Gastrocnemius medialis (tissue), 4 donors: ENCODE data around the gene GDF7. TPM values are rescaled to one million over a fixed set of nuclear protein-coding genes. Genes with fewer than 3 reads are reported as not detected.

Experiments
- ATAC-seq, 2 donors: fragments of 150-250 bp; one replicate each; pipeline ENCODE4 v1.9.1; 2016
- DNase-seq, 2 donors: peaks; one replicate each; pipeline ENCODE4 v3.0.0-alpha.2; 2019
- H3K27ac ChIP-seq, 4 donors: fragments of 200-600 bp; sonication (generic); 1 replicate in 1 of 4; 2 replicates in 3 of 4; pipeline ENCODE4 v1.5.1; 2016 to 2018; ENCODE audit warnings: mild to moderate bottlenecking in 2 of 4, moderate library complexity in 1 of 4
- H3K27me3 ChIP-seq, 3 donors: fragments of 200-600 bp; sonication (generic) in 2 of 3; 1 replicate in 1 of 3; 2 replicates in 2 of 3; pipeline versions ENCODE4 v1.5.1 to v1.6.0; 2016 to 2019; ENCODE audit warnings: mild to moderate bottlenecking in 1 of 3, moderate library complexity in 1 of 3
- H3K36me3 ChIP-seq, 2 donors: fragments of 200-600 bp; sonication (generic) in 1 of 2; one replicate each; pipeline ENCODE4 v1.5.1; 2017 to 2018
- H3K4me1 ChIP-seq, 2 donors: fragments of 200-600 bp; sonication (generic) in 1 of 2; one replicate each; pipeline ENCODE4 v1.5.1; 2016 to 2017; ENCODE audit warnings: mild to moderate bottlenecking in 2 of 2
- H3K4me3 ChIP-seq, 4 donors: fragments of 200-600 bp; sonication (generic) in 3 of 4; 1 replicate in 1 of 4; 2 replicates in 3 of 4; pipeline ENCODE4 v1.5.1; 2016 to 2019; ENCODE audit warnings: mild to moderate bottlenecking in 2 of 4
- H3K9me3 ChIP-seq, 3 donors: fragments of 200-600 bp; sonication (generic) in 2 of 3; 1 replicate in 1 of 3; 2 replicates in 2 of 3; pipeline ENCODE4 v1.5.1; 2016 to 2019
- POLR2A ChIP-seq, 2 donors: fragments of 450-650 bp; IDR thresholded peaks; one replicate each; pipeline ENCODE4 v1.6.1; 2017; ENCODE audit warnings: antibody characterized with exemption in 2 of 2, mild to moderate bottlenecking in 2 of 2, moderate library complexity in 2 of 2
- in situ Hi-C, 4 donors: fragments of 200-750 bp; cut with MboI; loops; one replicate each; pipeline versions ENCODE4 v1.15.0 to v1.8.0; 2017; ENCODE audit warnings: low sequenced_read_pairs in 4 of 4
- intact Hi-C: fragments of 100-400 bp; cut with DNase I; formaldehyde crosslinking; loops from one replicate; pipeline ENCODE4 v1.15.1; 2023; ENCODE audit warnings: low total_unique reads
- total RNA-seq, 4 donors: library from RNA; depleted of rRNA; stranded (reverse); fragments of >200 nt; gene quantifications; one replicate each; pipeline versions ENCODE4 v1.1.0 to v1.2.3, GENCODE V29; 2016
- TF ChIP-seq, protein P1 (sequence below), 5 experiments: fragments of 450-650 bp in 3 of 5; fragments of 200-600 bp in 2 of 5; sonication (generic) in 2 of 5; IDR thresholded peaks in 4 of 5; conservative IDR thresholded peaks in 1 of 5; 1 replicate in 4 of 5; 2 replicates in 1 of 5; pipeline ENCODE4 v1.5.1; 2016 to 2019; ENCODE audit warnings: antibody characterized with exemption in 5 of 5, mild to moderate bottlenecking in 3 of 5, moderate library complexity in 3 of 5

GDF7 gene
- total RNA-seq, 4 donors from 2014 or later, result 0.02 to 0.10 (median 0.07) TPM; not detected in 1

DNA sequence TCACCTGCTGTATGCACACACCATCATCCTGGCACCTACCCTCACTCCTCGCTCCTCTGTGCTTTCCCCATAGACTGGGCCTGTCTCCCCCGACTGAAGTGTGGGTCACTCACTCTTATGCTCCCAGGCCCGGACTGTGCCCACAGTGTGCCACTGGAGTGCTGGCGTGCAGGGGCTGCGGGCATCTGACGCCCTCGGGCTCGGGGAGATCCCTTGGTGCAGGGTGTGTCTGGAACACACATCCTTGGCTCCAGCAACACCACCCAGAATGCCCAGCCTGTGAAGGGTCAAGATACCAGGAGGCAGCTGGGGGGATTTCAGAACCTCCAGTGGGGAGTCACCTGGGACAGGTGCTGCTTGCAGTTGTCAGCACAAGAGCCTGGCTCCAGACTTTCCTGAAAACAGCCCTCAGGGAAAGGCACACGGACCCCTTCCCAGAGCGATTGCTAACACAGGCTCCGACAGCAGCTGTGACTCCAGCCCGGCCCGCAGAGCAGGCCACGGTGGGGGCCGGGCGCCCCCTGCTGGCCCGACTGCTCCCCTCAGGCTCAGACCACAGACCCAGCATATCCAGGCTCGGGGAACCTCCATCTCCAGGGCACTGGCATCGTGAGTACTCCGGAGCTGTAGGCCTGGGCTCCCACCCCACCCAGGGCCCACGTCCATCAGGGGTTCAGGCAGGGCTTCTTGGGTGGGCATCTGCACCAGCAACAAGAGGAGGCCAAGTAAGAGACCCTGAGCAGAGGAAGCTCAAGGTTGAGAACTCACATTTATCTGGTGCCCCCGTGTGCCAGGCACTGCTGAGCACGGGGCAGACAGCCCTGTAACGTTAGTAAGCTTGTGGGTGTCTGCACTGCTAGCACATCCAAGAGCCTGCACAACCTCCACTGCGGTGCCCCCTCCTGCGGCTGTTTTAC, 24.6 kb upstream of the GDF7 start:
- intact Hi-C loops (loop anchor here (1.0 to 5.0 kb wide), 3 partner anchors 199 to 263 kb away; no protein-coding TSS in a partner anchor), in situ Hi-C loops (loop anchor here in 3 of 4 donors (5.0 to 25.0 kb wide), 3 partner anchors 200 to 580 kb away; partner anchors contain the start of genes LAPTM4A (in 1 of the 3) and PUM2 (in 1 of the 3))
- TF ChIP-seq POLR2A (IDR thresholded peaks at IDR 0.05), result no peak
- TF ChIP-seq, protein P1, sequence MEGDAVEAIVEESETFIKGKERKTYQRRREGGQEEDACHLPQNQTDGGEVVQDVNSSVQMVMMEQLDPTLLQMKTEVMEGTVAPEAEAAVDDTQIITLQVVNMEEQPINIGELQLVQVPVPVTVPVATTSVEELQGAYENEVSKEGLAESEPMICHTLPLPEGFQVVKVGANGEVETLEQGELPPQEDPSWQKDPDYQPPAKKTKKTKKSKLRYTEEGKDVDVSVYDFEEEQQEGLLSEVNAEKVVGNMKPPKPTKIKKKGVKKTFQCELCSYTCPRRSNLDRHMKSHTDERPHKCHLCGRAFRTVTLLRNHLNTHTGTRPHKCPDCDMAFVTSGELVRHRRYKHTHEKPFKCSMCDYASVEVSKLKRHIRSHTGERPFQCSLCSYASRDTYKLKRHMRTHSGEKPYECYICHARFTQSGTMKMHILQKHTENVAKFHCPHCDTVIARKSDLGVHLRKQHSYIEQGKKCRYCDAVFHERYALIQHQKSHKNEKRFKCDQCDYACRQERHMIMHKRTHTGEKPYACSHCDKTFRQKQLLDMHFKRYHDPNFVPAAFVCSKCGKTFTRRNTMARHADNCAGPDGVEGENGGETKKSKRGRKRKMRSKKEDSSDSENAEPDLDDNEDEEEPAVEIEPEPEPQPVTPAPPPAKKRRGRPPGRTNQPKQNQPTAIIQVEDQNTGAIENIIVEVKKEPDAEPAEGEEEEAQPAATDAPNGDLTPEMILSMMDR (IDR thresholded peaks at IDR 0.05 in 4 of 5, conservative IDR thresholded peaks at IDR 0.05 in 1 of 5), result peak; percentile 88 to 99 (median 97)
- Histone ChIP-seq H3K27ac (peak overlapping the region in 3 of 4 donors; percentile 29 to 52 (median 42)), H3K36me3 (peaks cover 0 to 30% of the 10 kb centered on the region in 2 donors), H3K9me3 (no peaks in the 10 kb centered on the region), H3K4me1 (peaks cover 0 to 14% of the 10 kb centered on the region in 2 donors), H3K27me3 (no peaks in the 10 kb centered on the region), H3K4me3 (no peak overlapping the region)
- DNase-seq, result peak; percentile 56 to 75
- peak; percentile 84 to 89 for ATAC-seq

DNA sequence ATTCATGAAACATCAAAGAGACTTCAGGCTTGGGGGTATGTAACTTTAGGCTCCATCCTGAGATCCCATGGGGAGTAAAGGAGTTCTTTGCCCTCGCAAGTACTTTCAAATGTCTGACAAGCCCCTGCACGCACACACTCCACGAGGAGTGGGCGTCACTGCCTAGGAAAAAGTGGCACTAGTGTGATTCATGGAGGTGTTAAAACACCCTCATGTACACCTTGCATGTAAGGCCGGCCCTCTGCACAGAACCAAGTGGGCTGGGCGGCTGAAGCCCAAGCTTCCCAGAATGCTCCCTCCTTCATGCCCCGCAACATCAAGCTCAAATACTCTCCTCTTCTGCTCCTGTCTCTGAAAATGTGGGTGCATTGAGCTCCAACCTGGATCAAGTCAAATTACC, 23.9 kb upstream of the GDF7 start:
- in situ Hi-C loops, result loop anchor here in 3 of 4 donors (5.0 to 25.0 kb wide), 3 partner anchors 201 to 581 kb away; partner anchors contain the start of genes LAPTM4A (in 1 of the 3) and PUM2 (in 1 of the 3)
- no peak for DNase-seq

DNA sequence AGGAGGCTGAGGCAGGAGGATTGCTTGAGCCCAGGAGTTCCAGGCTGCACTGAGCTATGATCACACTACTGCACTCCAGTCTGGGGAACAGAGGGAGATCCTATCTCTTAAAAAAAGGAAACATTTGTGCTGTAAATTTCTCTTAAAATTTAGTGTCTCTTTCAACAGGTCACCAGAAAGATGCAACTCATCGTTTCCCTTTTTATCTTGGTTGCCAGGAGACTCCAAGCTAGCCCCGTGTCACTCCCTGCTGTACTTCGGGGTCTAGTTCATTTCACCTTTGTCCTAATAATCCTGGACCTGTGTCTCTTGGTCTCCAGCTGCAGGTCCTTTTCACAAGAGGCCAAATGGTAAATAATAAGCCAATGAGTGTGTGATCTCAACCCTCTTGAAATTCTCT, 23.1 kb upstream of the GDF7 start:
- Histone ChIP-seq H3K9me3 (no peaks in the 10 kb centered on the region), H3K36me3 (peaks cover 0 to 20% of the 10 kb centered on the region in 2 donors), H3K27ac (no peak overlapping the region), H3K4me1 (peaks cover 0 to 14% of the 10 kb centered on the region in 2 donors), H3K27me3 (no peaks in the 10 kb centered on the region), H3K4me3 (no peak overlapping the region)
- TF ChIP-seq, protein P1 (IDR thresholded peaks at IDR 0.05 in 4 of 5, conservative IDR thresholded peaks at IDR 0.05 in 1 of 5), result no peak
- no peak for TF ChIP-seq POLR2A (IDR thresholded peaks at IDR 0.05)
- DNase-seq (no peak), ATAC-seq (no peak)
- intact Hi-C loops (loop anchor here (5.0 kb wide), 1 partner anchor 247 kb away; no protein-coding TSS in a partner anchor), in situ Hi-C loops (loop anchor here in 3 of 4 donors (5.0 to 25.0 kb wide), 3 partner anchors 202 to 582 kb away; partner anchors contain the start of genes LAPTM4A (in 1 of the 3) and PUM2 (in 1 of the 3))

More for the DNA sequence above, 23.9 kb upstream of the GDF7 start:
- TF ChIP-seq, protein P1 (IDR thresholded peaks at IDR 0.05 in 4 of 5, conservative IDR thresholded peaks at IDR 0.05 in 1 of 5), result no peak
- no peak for TF ChIP-seq POLR2A (IDR thresholded peaks at IDR 0.05)
- Histone ChIP-seq H3K4me3 (no peak overlapping the region), H3K36me3 (peaks cover 0 to 23% of the 10 kb centered on the region in 2 donors), H3K27me3 (no peaks in the 10 kb centered on the region), H3K4me1 (peaks cover 0 to 14% of the 10 kb centered on the region in 2 donors), H3K9me3 (no peaks in the 10 kb centered on the region), H3K27ac (no peak overlapping the region)
- ATAC-seq, result no peak
- intact Hi-C loops, result loop anchor here (5.0 kb wide), 1 partner anchor 246 kb away; no protein-coding TSS in a partner anchor

DNA sequence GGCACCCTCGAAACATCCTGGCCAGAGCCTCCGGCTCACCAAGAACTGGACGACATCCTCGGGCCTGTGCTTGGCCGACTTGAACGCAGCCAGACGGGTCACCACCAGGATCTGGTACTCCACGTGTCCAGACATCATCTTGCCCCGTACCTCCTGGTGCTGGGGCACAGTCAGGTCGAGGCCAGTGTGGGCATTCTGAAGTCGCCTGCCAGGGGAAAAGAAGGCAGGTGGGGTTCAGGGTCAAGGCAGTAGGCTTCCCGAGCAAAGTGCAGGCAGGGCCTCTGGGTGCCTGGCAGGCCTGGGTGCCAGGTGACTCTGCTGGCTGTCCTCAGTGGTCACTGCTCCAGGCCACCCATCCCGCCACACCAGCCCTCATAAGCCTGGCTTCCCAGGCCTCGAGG, 21.6 kb upstream of the GDF7 start:
- no peaks in the 10 kb centered on the region for H3K27me3 ChIP-seq
- no peak overlapping the region for H3K4me3 ChIP-seq
- ATAC-seq (no peak), DNase-seq (no peak)
- intact Hi-C loops, result no loop called here
- H3K36me3 ChIP-seq, result peaks cover 0 to 20% of the 10 kb centered on the region in 2 donors
- no peaks in the 10 kb centered on the region for H3K9me3 ChIP-seq
- H3K27ac ChIP-seq, result no peak overlapping the region
- peaks cover 9 to 24% of the 10 kb centered on the region in 2 donors for H3K4me1 ChIP-seq
- TF ChIP-seq POLR2A (IDR thresholded peaks at IDR 0.05), result no peak
- TF ChIP-seq, protein P1 (IDR thresholded peaks at IDR 0.05 in 4 of 5, conservative IDR thresholded peaks at IDR 0.05 in 1 of 5), result no peak
- in situ Hi-C loops, result loop anchor here in 2 of 4 donors (10.0 to 25.0 kb wide), 2 partner anchors 290 to 583 kb away; partner anchors contain the start of genes LAPTM4A (in 1 of the 2) and PUM2 (in 1 of the 2)
